SK-N-SH treated with all-trans-retinoic acid at 6 μM for 48 hours (cell line): Measurements from ENCODE around the gene TRIM6.
"Not testable (repeated sequence)": the region's sequence is repeated elsewhere in the genome, so short reads cannot be mapped to it uniquely, and the experiment has no call there.

Experiments
- ATAC-seq: fragments of 200-7000 bp; cut with Tn5 transposase; 3 replicates; pipeline ENCODE4 v1.9.1; 2020; ENCODE audit warnings: mild to moderate bottlenecking, moderate library complexity
- ISL1 ChIP-seq: fragments of 250-450 bp; sonication (Bioruptor Pico); IDR thresholded peaks from 2 replicates; pipeline ENCODE4 v2.1.2; 2022; ENCODE audit warnings: mild to moderate bottlenecking, moderate library complexity
- PPARA ChIP-seq: fragments of 250-450 bp; sonication (Bioruptor Pico); IDR thresholded peaks from 2 replicates; pipeline ENCODE4 v1.5.0; 2020; ENCODE audit warnings: mild to moderate bottlenecking, borderline replicate concordance
- TCF4 ChIP-seq: fragments of 250-450 bp; sonication (Bioruptor Pico); IDR thresholded peaks from 2 replicates; pipeline ENCODE4 v1.8.0; 2021; ENCODE audit warnings: mild to moderate bottlenecking, moderate library complexity, borderline replicate concordance
- TOX ChIP-seq: fragments of 250-450 bp; sonication (Bioruptor Pico); IDR thresholded peaks from 2 replicates; pipeline ENCODE4 v1.8.0; 2021; ENCODE audit warnings: mild to moderate bottlenecking, moderate library complexity, borderline replicate concordance
- ZNF565 ChIP-seq: fragments of 450-650 bp; formaldehyde crosslinking; conservative IDR thresholded peaks from 2 replicates; pipeline ENCODE4 v1.5.0; 2020; ENCODE audit warnings: low read depth, mild to moderate bottlenecking, moderate library complexity
- ZNF70 ChIP-seq: fragments of 450-650 bp; formaldehyde crosslinking; IDR thresholded peaks from 2 replicates; pipeline ENCODE4 v1.5.0; 2020; ENCODE audit warnings: mild to moderate bottlenecking, moderate library complexity
- TF ChIP-seq, protein P1 (sequence below): fragments of 250-450 bp; sonication (Bioruptor Pico); IDR thresholded peaks from 2 replicates; pipeline ENCODE4 v1.8.0; 2020; ENCODE audit warnings: mild to moderate bottlenecking, moderate library complexity, borderline replicate concordance
- TF ChIP-seq, protein P2 (sequence below): fragments of 250-450 bp; sonication (Bioruptor Pico); IDR thresholded peaks from 2 replicates; pipeline ENCODE4 v1.8.0; 2021; ENCODE audit warnings: low read depth, mild to moderate bottlenecking, moderate library complexity, borderline replicate concordance

TRIM6 gene

DNA sequence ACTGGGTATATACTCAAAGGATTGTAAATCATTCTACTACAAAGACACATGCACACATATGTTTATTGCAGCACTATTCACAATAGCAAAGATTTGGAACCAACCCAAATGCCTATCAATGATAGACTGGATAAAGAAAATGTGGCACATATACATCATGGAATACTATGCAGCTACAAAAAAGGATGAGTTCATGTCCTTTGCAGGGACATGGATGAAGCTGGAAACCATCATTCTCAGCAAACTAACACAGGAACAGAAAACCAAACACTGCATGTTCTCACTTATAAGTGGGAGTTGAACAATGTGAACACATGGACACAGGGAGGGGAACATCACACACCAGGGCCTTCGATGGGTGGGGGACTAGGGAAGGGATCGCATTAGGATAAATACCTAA is 60.5 kb downstream of the TRIM6 start:
- not testable (repeated sequence) for ATAC-seq

DNA sequence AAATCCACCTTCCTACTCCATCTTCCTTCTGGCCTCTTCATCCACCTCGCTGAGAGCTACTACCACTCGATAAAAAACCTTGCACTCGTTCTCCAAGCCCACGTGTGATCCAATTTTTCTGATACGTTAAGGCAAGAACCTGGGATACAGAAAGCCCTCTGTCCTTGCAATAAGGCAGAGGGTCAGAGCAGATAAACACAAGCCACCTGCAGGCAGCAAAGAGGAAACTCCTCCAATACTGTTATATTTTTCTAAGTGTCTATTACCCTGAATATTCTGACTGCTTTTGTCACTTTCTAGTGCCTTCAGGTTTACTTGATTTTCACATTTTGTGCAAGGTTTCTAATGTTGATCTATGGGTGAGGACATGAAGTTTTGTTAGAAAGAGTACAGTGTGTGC is 61.9 kb downstream of the TRIM6 start:
- TF ChIP-seq PPARA (CRISPR knock-in tag): no peak
- no peak for TF ChIP-seq ZNF565
- TF ChIP-seq ISL1 (CRISPR knock-in tag): no peak
- no peak for TF ChIP-seq ZNF70 (CRISPR knock-in tag)
- TF ChIP-seq, protein P1, sequence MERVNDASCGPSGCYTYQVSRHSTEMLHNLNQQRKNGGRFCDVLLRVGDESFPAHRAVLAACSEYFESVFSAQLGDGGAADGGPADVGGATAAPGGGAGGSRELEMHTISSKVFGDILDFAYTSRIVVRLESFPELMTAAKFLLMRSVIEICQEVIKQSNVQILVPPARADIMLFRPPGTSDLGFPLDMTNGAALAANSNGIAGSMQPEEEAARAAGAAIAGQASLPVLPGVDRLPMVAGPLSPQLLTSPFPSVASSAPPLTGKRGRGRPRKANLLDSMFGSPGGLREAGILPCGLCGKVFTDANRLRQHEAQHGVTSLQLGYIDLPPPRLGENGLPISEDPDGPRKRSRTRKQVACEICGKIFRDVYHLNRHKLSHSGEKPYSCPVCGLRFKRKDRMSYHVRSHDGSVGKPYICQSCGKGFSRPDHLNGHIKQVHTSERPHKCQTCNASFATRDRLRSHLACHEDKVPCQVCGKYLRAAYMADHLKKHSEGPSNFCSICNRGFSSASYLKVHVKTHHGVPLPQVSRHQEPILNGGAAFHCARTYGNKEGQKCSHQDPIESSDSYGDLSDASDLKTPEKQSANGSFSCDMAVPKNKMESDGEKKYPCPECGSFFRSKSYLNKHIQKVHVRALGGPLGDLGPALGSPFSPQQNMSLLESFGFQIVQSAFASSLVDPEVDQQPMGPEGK (CRISPR knock-in tag): no peak
- no peak for TF ChIP-seq TCF4 (CRISPR knock-in tag)
- no peak for TF ChIP-seq TOX
- TF ChIP-seq, protein P2, sequence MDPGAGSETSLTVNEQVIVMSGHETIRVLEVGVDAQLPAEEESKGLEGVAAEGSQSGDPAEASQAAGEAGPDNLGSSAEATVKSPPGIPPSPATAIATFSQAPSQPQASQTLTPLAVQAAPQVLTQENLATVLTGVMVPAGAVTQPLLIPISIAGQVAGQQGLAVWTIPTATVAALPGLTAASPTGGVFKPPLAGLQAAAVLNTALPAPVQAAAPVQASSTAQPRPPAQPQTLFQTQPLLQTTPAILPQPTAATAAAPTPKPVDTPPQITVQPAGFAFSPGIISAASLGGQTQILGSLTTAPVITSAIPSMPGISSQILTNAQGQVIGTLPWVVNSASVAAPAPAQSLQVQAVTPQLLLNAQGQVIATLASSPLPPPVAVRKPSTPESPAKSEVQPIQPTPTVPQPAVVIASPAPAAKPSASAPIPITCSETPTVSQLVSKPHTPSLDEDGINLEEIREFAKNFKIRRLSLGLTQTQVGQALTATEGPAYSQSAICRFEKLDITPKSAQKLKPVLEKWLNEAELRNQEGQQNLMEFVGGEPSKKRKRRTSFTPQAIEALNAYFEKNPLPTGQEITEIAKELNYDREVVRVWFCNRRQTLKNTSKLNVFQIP (CRISPR knock-in tag): no peak
- ATAC-seq: no peak; the same call in 2 of the 3 replicates
